CD4-positive, alpha-beta T cell treated with Interleukin-15 for 4 hours (primary cell): ENCODE results near the gene TNS2.
"Not testable (repeated sequence)": the region's sequence is repeated elsewhere in the genome, so short reads cannot be mapped to it uniquely, and the experiment has no call there.

ENCODE experiments used
- DNase-seq: peaks from one replicate; pipeline ENCODE4 v3.0.0-alpha.2; 2020; ENCODE audit warnings: low spot score

TNS2 gene

GRCh38 chr12:53049571-53050318 lies at the start of gene TNS2:
Gene TNS2 (plus strand): TSS chr12:53050065. CDS start chr12:53050186, 121 bp downstream.
- DNase-seq, result no peak

GRCh38 chr12:53004178-53004577 lies 45.7 kb upstream of the TNS2 start:
- DNase-seq, result no peak

- no peak for DNase-seq
Measured at GRCh38 chr12:53004582-53004981, 45.3 kb upstream of the TNS2 start.

GRCh38 chr12:53005215-53005985 lies 44.5 kb upstream of the TNS2 start:
- DNase-seq, result no peak

- peak; percentile 99 for DNase-seq
Measured at GRCh38 chr12:53005986-53006809, 43.7 kb upstream of the TNS2 start, which contains the start of gene EIF4B. Gene EIF4B (plus strand): TSS chr12:53006456. CDS start chr12:53006484, 28 bp downstream.

GRCh38 chr12:53006810-53007309 lies 43.0 kb upstream of the TNS2 start:
- DNase-seq, result peak; percentile 67

- no peak for DNase-seq
Measured at GRCh38 chr12:53007343-53007742, 42.5 kb upstream of the TNS2 start.

GRCh38 chr12:53008760-53009159 lies 41.1 kb upstream of the TNS2 start:
- not testable (repeated sequence) for DNase-seq

GRCh38 chr12:53010955-53011354 lies 38.9 kb upstream of the TNS2 start:
- no peak for DNase-seq

- DNase-seq, result no peak
Measured at GRCh38 chr12:53011889-53012288, 38.0 kb upstream of the TNS2 start.

GRCh38 chr12:53012928-53013327 lies 36.9 kb upstream of the TNS2 start:
- no peak for DNase-seq

- no peak for DNase-seq
Measured at GRCh38 chr12:53014709-53015108, 35.2 kb upstream of the TNS2 start.

- DNase-seq, result no peak
Measured at GRCh38 chr12:53025250-53025649, 24.6 kb upstream of the TNS2 start.

- not testable (repeated sequence) for DNase-seq
Measured at GRCh38 chr12:53027014-53027413, 22.9 kb upstream of the TNS2 start.

GRCh38 chr12:53031616-53032015 lies 18.2 kb upstream of the TNS2 start:
- no peak for DNase-seq

GRCh38 chr12:53033832-53034231 lies 16.0 kb upstream of the TNS2 start:
- DNase-seq, result not testable (repeated sequence)

- no peak for DNase-seq
Measured at GRCh38 chr12:53034459-53034858, 15.4 kb upstream of the TNS2 start.

- no peak for DNase-seq
Measured at GRCh38 chr12:53036802-53037201, 13.1 kb upstream of the TNS2 start.

GRCh38 chr12:53039851-53040250 lies 10.0 kb upstream of the TNS2 start:
- DNase-seq, result no peak

- DNase-seq, result no peak
Measured at GRCh38 chr12:53042607-53043454, 7.0 kb upstream of the TNS2 start.

- DNase-seq, result no peak
Measured at GRCh38 chr12:53044052-53044581, 5.7 kb upstream of the TNS2 start.
